SK-N-SH (cell line): ENCODE results near the gene RABGAP1L. TPM values are rescaled to one million over a fixed set of nuclear protein-coding genes. Genes with fewer than 3 reads are reported as not detected.

Experiments used
- CTCF ChIA-PET: fragments of 300-600, 350-600 bp; formaldehyde crosslinking; extraction: SDS; loops from one replicate; lab custom pipeline; 2021; lab: Yijun Ruan, JAX
- POLR2A ChIA-PET: fragments of 350-600 bp; sonication (Branson Sonifier 250); formaldehyde crosslinking; extraction: SDS; loops from one replicate; lab custom pipeline; 2020; ENCODE audit warnings: antibody characterized with exemption, inconsistent platforms; lab: Yijun Ruan, JAX
- DNase-seq: peaks from one replicate; pipeline ENCODE4 v3.0.0; 2012
- H2AFZ ChIP-seq: fragments of 200-600 bp; sonication (generic); 2 replicates; pipeline ENCODE4 v1.8.1; 2016; ENCODE audit warnings: antibody characterized with exemption, mild to moderate bottlenecking, low read depth
- H3F3A ChIP-seq: fragments of 200-600 bp; sonication (generic); replicated peaks from 2 replicates; pipeline ENCODE3; 2016; ENCODE audit warnings: antibody characterized with exemption, mild to moderate bottlenecking; ENCODE audit not compliant: insufficient read depth
- H3K27ac ChIP-seq, 2 experiments: fragments of 200-500 bp in 1 of 2; fragments of 200-600 bp in 1 of 2; sonication (Bioruptor generic) in 1 of 2; sonication (generic), shearing (Covaris generic) in 1 of 2; 2 replicates each; pipeline versions ENCODE4 v1.5.1 to v1.6.1; 2014 to 2016; ENCODE audit warnings: low read depth in 2 of 2, inconsistent platforms in 1 of 2, low read length in 1 of 2, mild to moderate bottlenecking in 1 of 2, mixed read lengths in 1 of 2
- H3K27me3 ChIP-seq: fragments of 200-600 bp; sonication (generic), shearing (Covaris generic); 2 replicates; pipeline ENCODE4 v1.6.1; 2016; ENCODE audit warnings: mixed run types; ENCODE audit not compliant: insufficient read depth
- H3K36me3 ChIP-seq, 2 experiments: fragments of 200-500 bp in 1 of 2; fragments of 200-600 bp in 1 of 2; sonication (Bioruptor generic) in 1 of 2; sonication (generic) in 1 of 2; replicated peaks in 1 of 2; 2 replicates each; pipeline versions ENCODE3 to v1.5.1; 2014 to 2016; ENCODE audit warnings: low read length in 1 of 2, mild to moderate bottlenecking in 1 of 2; ENCODE audit not compliant: insufficient read depth in 2 of 2, control insufficient read depth in 1 of 2
- H3K4me1 ChIP-seq, 2 experiments: fragments of 200-500 bp in 1 of 2; fragments of 200-600 bp in 1 of 2; sonication (Bioruptor generic) in 1 of 2; sonication (generic), shearing (Covaris generic) in 1 of 2; 2 replicates each; pipeline versions ENCODE4 v1.5.1 to v1.6.1; 2014 to 2016; ENCODE audit warnings: low read depth in 1 of 2, low read length in 1 of 2, mixed run types in 1 of 2; ENCODE audit not compliant: insufficient read depth in 2 of 2, control insufficient read depth in 1 of 2
- H3K4me2 ChIP-seq: fragments of 200-600 bp; sonication (generic), shearing (Covaris generic); 2 replicates; pipeline ENCODE4 v1.6.1; 2017; ENCODE audit warnings: mixed run types
- H3K4me3 ChIP-seq, 2 experiments: fragments of 200-500 bp in 1 of 2; fragments of 200-600 bp in 1 of 2; sonication (Bioruptor generic) in 1 of 2; sonication (generic), shearing (Covaris generic) in 1 of 2; 2 replicates each; pipeline versions ENCODE4 v1.5.1 to v1.8.1; 2014 to 2016; ENCODE audit warnings: low read depth in 2 of 2, inconsistent platforms in 1 of 2, low read length in 1 of 2, mild to moderate bottlenecking in 1 of 2, mixed read lengths in 1 of 2, moderate library complexity in 1 of 2
- H3K79me2 ChIP-seq: fragments of 200-600 bp; sonication (generic); 2 replicates; pipeline ENCODE4 v1.8.1; 2017; ENCODE audit warnings: mild to moderate bottlenecking; ENCODE audit not compliant: insufficient read depth
- H3K9ac ChIP-seq: fragments of 200-600 bp; sonication (generic); 2 replicates; pipeline ENCODE4 v1.6.1; 2017; ENCODE audit warnings: mixed run types
- H3K9me2 ChIP-seq: fragments of 200-600 bp; sonication (generic); 2 replicates; pipeline ENCODE4 v1.6.1; 2017; ENCODE audit warnings: mixed run types
- H3K9me3 ChIP-seq: fragments of 200-600 bp; sonication (generic); 2 replicates; pipeline ENCODE4 v1.6.1; 2017; ENCODE audit warnings: mixed run types, mild to moderate bottlenecking, moderate library complexity
- H4K20me1 ChIP-seq: fragments of 200-600 bp; sonication (generic); 2 replicates; pipeline ENCODE4 v1.6.1; 2017; ENCODE audit warnings: mild to moderate bottlenecking, mixed run types; ENCODE audit not compliant: insufficient read depth
- CHD2 ChIP-seq: fragments of 150-350 bp; IDR thresholded peaks from 2 replicates; pipeline ENCODE4 v1.6.1; 2018; ENCODE audit warnings: low read length; ENCODE audit not compliant: partially characterized antibody
- CTCF ChIP-seq: fragments of 200-600 bp; sonication (generic); IDR thresholded peaks from 2 replicates; pipeline ENCODE4 v1.6.1; 2017; ENCODE audit warnings: antibody characterized with exemption, mild to moderate bottlenecking, moderate library complexity
- ELF1 ChIP-seq: IDR thresholded peaks from 2 replicates; pipeline ENCODE4 v1.4.0; 2012
- EZH2phosphoT487 ChIP-seq: fragments of 200-600 bp; sonication (generic); IDR thresholded peaks from 2 replicates; pipeline ENCODE4 v1.6.1; 2017; ENCODE audit warnings: low read depth, mixed run types, mild to moderate bottlenecking, antibody characterized with exemption, moderate library complexity, borderline replicate concordance
- FOSL2 ChIP-seq: IDR thresholded peaks from 2 replicates; pipeline ENCODE4 v1.4.0; 2012; ENCODE audit warnings: low read depth, mild to moderate bottlenecking, moderate library complexity, borderline replicate concordance
- FOXM1 ChIP-seq: IDR thresholded peaks from 2 replicates; pipeline ENCODE4 v1.4.0; 2012; ENCODE audit warnings: low read depth, mild to moderate bottlenecking
- GABPA ChIP-seq: IDR thresholded peaks from 2 replicates; pipeline ENCODE4 v1.4.0; 2012; ENCODE audit warnings: low read depth, mild to moderate bottlenecking
- GATA2 ChIP-seq: sonication (generic); formaldehyde crosslinking; IDR thresholded peaks from 2 replicates; pipeline ENCODE4 v1.5.0; 2020; ENCODE audit warnings: mild to moderate bottlenecking, missing genetic modification reagents
- IRF3 ChIP-seq: fragments of 150-350 bp; IDR thresholded peaks from 2 replicates; pipeline ENCODE4 v1.6.1; 2016; ENCODE audit warnings: mild to moderate bottlenecking, low read depth, low read length
- MAX ChIP-seq: IDR thresholded peaks from 2 replicates; pipeline ENCODE4 v1.4.0; 2012; ENCODE audit warnings: low read depth
- MEF2A ChIP-seq: IDR thresholded peaks from 2 replicates; pipeline ENCODE4 v1.4.0; 2012; ENCODE audit warnings: low read depth, borderline replicate concordance
- MXI1 ChIP-seq: IDR thresholded peaks from 2 replicates; pipeline ENCODE4 v1.6.1; 2012; ENCODE audit warnings: mild to moderate bottlenecking, low read depth, low read length, improper control_type of control experiment
- NFIC ChIP-seq: IDR thresholded peaks from 2 replicates; pipeline ENCODE4 v1.4.0; 2012; ENCODE audit warnings: borderline replicate concordance
- NRF1 ChIP-seq: IDR thresholded peaks from 2 replicates; pipeline ENCODE4 v1.6.1; 2012; ENCODE audit warnings: low read depth, mild to moderate bottlenecking, low read length
- PBX3 ChIP-seq: IDR thresholded peaks from 2 replicates; pipeline ENCODE4; 2012
- RCOR1 ChIP-seq: fragments of 150-350 bp; IDR thresholded peaks from 2 replicates; pipeline ENCODE4 v1.6.1; 2017; ENCODE audit warnings: antibody characterized with exemption, low read length
- REST ChIP-seq: IDR thresholded peaks from 2 replicates; pipeline ENCODE4 v1.6.1; 2012; ENCODE audit warnings: mild to moderate bottlenecking, low read depth, low read length, moderate library complexity
- RFX5 ChIP-seq: IDR thresholded peaks from 2 replicates; pipeline ENCODE4 v1.6.1; 2012; ENCODE audit warnings: mild to moderate bottlenecking, improper control_type of control experiment, low read length
- RXRA ChIP-seq: IDR thresholded peaks from 2 replicates; pipeline ENCODE4 v1.4.0; 2012; ENCODE audit warnings: low read depth, mild to moderate bottlenecking, borderline replicate concordance
- SIN3A ChIP-seq: IDR thresholded peaks from 2 replicates; pipeline ENCODE4 v1.6.1; 2012; ENCODE audit warnings: low read depth, mild to moderate bottlenecking, low read length, moderate library complexity, borderline replicate concordance
- SMC3 ChIP-seq: IDR thresholded peaks from 2 replicates; pipeline ENCODE4 v1.6.1; 2012; ENCODE audit warnings: low read depth, low read length, improper control_type of control experiment
- TAF1 ChIP-seq: IDR thresholded peaks from 2 replicates; pipeline ENCODE4 v1.6.1; 2012; ENCODE audit warnings: low read depth, mild to moderate bottlenecking, low read length, moderate library complexity, borderline replicate concordance
- TCF12 ChIP-seq: IDR thresholded peaks from 2 replicates; pipeline ENCODE4 v1.4.0; 2012
- USF2 ChIP-seq: fragments of 150-350 bp; IDR thresholded peaks from 2 replicates; pipeline ENCODE4 v1.6.1; 2017; ENCODE audit warnings: antibody characterized with exemption, low read length, low read depth, borderline replicate concordance
- WGBS: methylation state at CpG from one replicate; pipeline ENCODE4 v1.1.6; 2017; ENCODE audit warnings: low lambda C conversion rate; 5-methylcytosine and 5-hydroxymethylcytosine counted together
- polyA plus RNA-seq, 3 experiments: library from polyadenylated mRNA; depleted of rRNA; stranded (reverse); fragments of >200 nt; gene quantifications; 2 replicates each; pipeline ENCODE4 v1.2.3, GENCODE V29; 2012

The RABGAP1L gene
- polyA plus RNA-seq, 1 of the 3 experiments (the other 2 are of a cell fraction): 7.2 TPM

GRCh38 chr1:174262349-174263241 is 103.3 kb downstream of the RABGAP1L start:
- ChIA-PET CTCF (interaction anchor here (0.6 to 2.6 kb wide), 68 partner anchors 9 to 761 kb away, joined by 3 to 117 read pairs (median 4); partner anchors contain the start of gene MRPS14), POLR2A (interaction anchor here (1.7 kb wide), 1 partner anchor 737 kb away, joined by 6 read pairs; the partner anchor contains the start of gene CACYBP)
- peaks cover 0 to under 1% of the 10 kb centered on the region in 2 experiments for H3K36me3 ChIP-seq
- H2AFZ ChIP-seq: peak overlapping the region; percentile 73
- no peaks in the 10 kb centered on the region for H3K9me2 ChIP-seq
- H3K27me3 ChIP-seq: no peaks in the 10 kb centered on the region
- WGBS: 46% methylated on average over 3 of the region's 3 CpGs
- no peak overlapping the region; a peak in 1 of 4 replicates for H3K4me3 ChIP-seq
- H3K9me3 ChIP-seq: no peaks in the 10 kb centered on the region
- DNase-seq: peak; percentile 62
- peaks cover 11% of the 10 kb centered on the region for H3F3A ChIP-seq
- H3K4me2 ChIP-seq: no peak overlapping the region
- H3K4me1 ChIP-seq: peaks cover 5 to 11% of the 10 kb centered on the region in 2 experiments; a peak in 3 of 4 replicates
- peak overlapping the region; percentile 25 to 67; a peak in 3 of 4 replicates for H3K27ac ChIP-seq
- no peaks in the 10 kb centered on the region for H3K79me2 ChIP-seq
- no peaks in the 10 kb centered on the region for H4K20me1 ChIP-seq
- no peak overlapping the region for H3K9ac ChIP-seq
- TF ChIP-seq NRF1 (no peak), USF2 (no peak), FOXM1 (no peak), CTCF (peak; percentile 83), CHD2 (no peak), SMC3 (peak; percentile 77), RXRA (no peak), NFIC (no peak), MAX (no peak), RCOR1 (peak; percentile 56; the same call in 1 of the 2 replicates), MEF2A (no peak), ELF1 (no peak), GABPA (no peak), IRF3 (no peak), TAF1 (no peak), GATA2 (CRISPR knock-in tag) (no peak), PBX3 (no peak), REST (no peak), SIN3A (no peak), EZH2phosphoT487 (no peak), MXI1 (no peak), RFX5 (no peak), TCF12 (no peak), FOSL2 (no peak)
